GM18526 (cell line): Measurements from ENCODE around the gene C10orf67.

Source experiments
- POLR2A ChIP-seq: IDR thresholded peaks from 3 replicates; pipeline ENCODE4 v1.6.1; 2011; ENCODE audit not compliant: insufficient read length; ENCODE audit errors: extremely low read depth

C10orf67 gene

GRCh38 chr10:23253780-23254179, 90.8 kb downstream of the C10orf67 start:
- no peak for TF ChIP-seq POLR2A

GRCh38 chr10:23238015-23238414, 106.6 kb downstream of the C10orf67 start:
- no peak for TF ChIP-seq POLR2A

GRCh38 chr10:23230582-23230981, 114.0 kb downstream of the C10orf67 start:
- TF ChIP-seq POLR2A = no peak

GRCh38 chr10:23217471-23217870, 127.1 kb downstream of the C10orf67 start:
- TF ChIP-seq POLR2A = no peak

- no peak for TF ChIP-seq POLR2A
These were observed 138.5 kb downstream of the C10orf67 start for GRCh38 chr10:23205972-23206642.

- no peak for TF ChIP-seq POLR2A
These were observed 139.8 kb downstream of the C10orf67 start for GRCh38 chr10:23204773-23205172.

GRCh38 chr10:23203369-23204325, 140.9 kb downstream of the C10orf67 start:
- no peak for TF ChIP-seq POLR2A

- no peak for TF ChIP-seq POLR2A
These were observed 141.8 kb downstream of the C10orf67 start for GRCh38 chr10:23202779-23203178.

- TF ChIP-seq POLR2A = no peak
These were observed 142.8 kb downstream of the C10orf67 start for GRCh38 chr10:23201837-23202236.

GRCh38 chr10:23200997-23201652, 143.5 kb downstream of the C10orf67 start:
- TF ChIP-seq POLR2A = no peak

GRCh38 chr10:23200586-23200985, 144.0 kb downstream of the C10orf67 start:
- TF ChIP-seq POLR2A = no peak

GRCh38 chr10:23199768-23200511, 144.7 kb downstream of the C10orf67 start:
- TF ChIP-seq POLR2A = no peak

- no peak for TF ChIP-seq POLR2A
These were observed 145.4 kb downstream of the C10orf67 start for GRCh38 chr10:23198940-23199767.

- TF ChIP-seq POLR2A = no peak
These were observed 146.0 kb downstream of the C10orf67 start for GRCh38 chr10:23198610-23198939.
